Heart right ventricle (tissue), 16 donors: Measurements from ENCODE around the gene COPZ1. TPM values are rescaled to one million over a fixed set of nuclear protein-coding genes. Genes with fewer than 3 reads are reported as not detected.
A peak's percentile ranks its signal among the peaks of the same experiment; 100 is the strongest.

Source experiments
- ATAC-seq, 8 donors: fragments of 200-7000 bp; cut with Tn5 transposase; one replicate each; pipeline ENCODE4 v1.9.1; 2020; ENCODE audit warnings: mild to moderate bottlenecking in 8 of 8, moderate library complexity in 8 of 8, moderate number of reproducible peaks in 1 of 8
- DNase-seq, 2 donors: peaks; one replicate each; pipeline ENCODE4 v3.0.0-alpha.2; 2020
- H3K27ac ChIP-seq, 10 donors: fragments of 200-600 bp; sonication (generic) in 2 of 10; one replicate each; pipeline versions ENCODE4 v1.5.0 to v1.8.0; 2020 to 2022; ENCODE audit warnings: mild to moderate bottlenecking in 3 of 10
- H3K27me3 ChIP-seq, 7 donors: fragments of 200-600 bp; one replicate each; pipeline ENCODE4 v1.8.0; 2021 to 2022; ENCODE audit warnings: mild to moderate bottlenecking in 2 of 7
- H3K36me3 ChIP-seq, 9 donors: fragments of 200-600 bp; sonication (generic) in 1 of 9; one replicate each; pipeline versions ENCODE4 v1.5.0 to v1.8.0; 2020 to 2022; ENCODE audit warnings: mild to moderate bottlenecking in 2 of 9
- H3K4me1 ChIP-seq, 9 donors: fragments of 200-600 bp; sonication (generic) in 1 of 9; one replicate each; pipeline versions ENCODE4 v1.5.0 to v1.8.0; 2020 to 2022; ENCODE audit warnings: mild to moderate bottlenecking in 4 of 9
- H3K4me3 ChIP-seq, 10 donors: fragments of 200-600 bp; sonication (generic) in 2 of 10; one replicate each; pipeline versions ENCODE4 v1.5.0 to v1.8.0; 2020 to 2022; ENCODE audit warnings: mild to moderate bottlenecking in 7 of 10, moderate library complexity in 2 of 10
- H3K9me3 ChIP-seq, 11 donors: fragments of 200-600 bp in 10 of 11; sonication (generic) in 2 of 11; one replicate each; pipeline versions ENCODE4 v1.5.0 to v1.8.0; 2013 to 2022; ENCODE audit warnings: mild to moderate bottlenecking in 2 of 11, control low read depth in 1 of 11, moderate library complexity in 1 of 11
- WGBS, 2 donors: extraction: QIAGEN DNeasy Blood & Tissue Kit; methylation state at CpG; one replicate each; pipeline ENCODE4 v1.1.7; 2013; ENCODE audit warnings: inconsistent platforms in 1 of 2; 5-methylcytosine and 5-hydroxymethylcytosine counted together
- intact Hi-C, 10 donors: fragments of 100-400 bp; cut with DNase I; formaldehyde crosslinking; loops; one replicate each; pipeline versions ENCODE4 v1.11.1 to v1.14.2; 2022
- polyA plus RNA-seq, 2 donors: library from polyadenylated mRNA; stranded (reverse); fragments of 200-250 nt; gene quantifications; one replicate each; pipeline ENCODE4 v1.2.3, GENCODE V29; 2013
- total RNA-seq, 10 donors: library from RNA; stranded (reverse); fragmentation: NEBNext Ultra II Directional in 3 of 10; extraction: Animal tissue kit (Norgen Biotek cat#: 25700) in 3 of 10; gene quantifications; one replicate each; pipeline versions ENCODE4 v1.2.1 to v1.2.4, GENCODE V29; 2021 to 2023
- TF ChIP-seq, protein P1 (sequence below), 9 donors: fragments of 200-600 bp; sonication (generic) in 2 of 9; IDR thresholded peaks; one replicate each; pipeline versions ENCODE4 v1.5.0 to v1.8.0; 2021 to 2022; ENCODE audit warnings: antibody characterized with exemption in 9 of 9, mild to moderate bottlenecking in 5 of 9, moderate library complexity in 1 of 9
- donor health status: Arrhythmogenic right ventricular cardiomyopathy.
- donor health status: ischemic (EF 13 %, LVEDD 7.1; RV severe dilation, severe dysfunction).
- donor health status: healthy with polysubstance abuse.
- donor health status: DM: no; HTN: yes; CAD: no.
- donor health status: DM: no; HTN: no; CAD: no.
- donor health status: ischemic (EF 25% LVEDD 6.9; RV normal size, moderate dysfunction).
- donor health status: ischemic (EF 25% LVEDD 5.7; RV mildly dilated, moderate dysfunction).
- donor health status: healthy.
- donor health status: DM: yes; HTN: yes; CAD: no.
- donor health status: Ischemic cardiomyopathy.
- donor health status: ischemic (EF 35%, LVEDD 5.7; RV mildly dilated, moderate dysfunction).
- donor health status: nonischemic (EF 11% LVEDD 7.7; RV severe dilation, severe dysfunction).
- donor health status: DM: yes; HTN: yes; CAD: no.
- donor health status: PGD.
- donor health status: ischemic (EF 29% LVEDD 5.4; RV normal size, mild dysfunction).
- donor health status: nonischemic (EF 23%, LVEDD 6.1; RV moderate dilation, normal function).

Gene COPZ1
- total and polyA plus RNA-seq, 12 donors, result 64.0 to 152 (median 131) TPM

DNA sequence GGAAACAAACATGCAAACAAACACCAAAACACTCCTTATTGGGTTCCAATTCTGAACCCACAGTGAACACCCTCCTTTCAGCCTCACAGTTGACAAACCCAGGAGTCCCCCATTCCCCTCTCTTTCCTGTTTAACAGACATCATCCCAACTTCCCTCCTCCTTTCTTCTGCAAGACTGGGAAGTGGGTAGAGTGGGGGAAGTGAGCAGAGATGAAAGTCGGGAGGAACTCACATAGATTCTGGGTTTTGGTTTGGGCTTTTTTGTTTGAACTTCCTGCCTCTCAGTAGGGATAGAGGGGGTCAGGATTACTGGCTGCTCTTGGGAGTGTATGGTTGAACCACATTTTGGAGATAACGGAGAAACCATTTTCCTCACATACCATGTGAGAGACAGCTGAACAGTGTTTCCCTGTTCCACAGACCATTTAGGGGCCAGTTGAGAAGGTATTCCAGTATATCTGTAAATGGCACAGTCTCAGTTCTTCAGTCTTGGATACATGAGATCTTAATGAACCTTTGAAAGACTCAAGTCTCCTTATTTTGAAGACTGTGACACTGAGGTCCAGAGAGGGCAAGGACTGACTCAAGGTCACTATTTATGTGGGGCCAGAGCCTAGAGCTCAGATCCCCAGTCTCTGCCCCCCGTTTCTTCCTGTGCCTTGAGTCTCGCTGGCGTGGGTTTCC lies 43.2 kb downstream of the COPZ1 start:
- ATAC-seq, result no peak
- Histone ChIP-seq H3K27me3 (no peaks in the 10 kb centered on the region), H3K27ac (peak overlapping the region in 8 of 10 donors; percentile 23 to 86 (median 74)), H3K9me3 (no peaks in the 10 kb centered on the region), H3K4me1 (peaks cover 11 to 75% (median 43%) of the 10 kb centered on the region in 9 donors), H3K4me3 (peak overlapping the region in 6 of 10 donors; percentile 42 to 60 (median 56)), H3K36me3 (peaks cover 0 to 17% (median 0%) of the 10 kb centered on the region in 9 donors)
- 22 to 30% methylated on average over 5 of the region's 5 CpGs for WGBS, 2 donors
- intact Hi-C loops, result loop anchor here (2.0 to 10.0 kb wide), 9 partner anchors 41 to 151 kb away; partner anchors contain the start of genes CBX5 (in 2 of the 10), HNRNPA1 (in 2 of the 10) and COPZ1 (in 1 of the 10)
- DNase-seq, result no peak
- TF ChIP-seq, protein P1, sequence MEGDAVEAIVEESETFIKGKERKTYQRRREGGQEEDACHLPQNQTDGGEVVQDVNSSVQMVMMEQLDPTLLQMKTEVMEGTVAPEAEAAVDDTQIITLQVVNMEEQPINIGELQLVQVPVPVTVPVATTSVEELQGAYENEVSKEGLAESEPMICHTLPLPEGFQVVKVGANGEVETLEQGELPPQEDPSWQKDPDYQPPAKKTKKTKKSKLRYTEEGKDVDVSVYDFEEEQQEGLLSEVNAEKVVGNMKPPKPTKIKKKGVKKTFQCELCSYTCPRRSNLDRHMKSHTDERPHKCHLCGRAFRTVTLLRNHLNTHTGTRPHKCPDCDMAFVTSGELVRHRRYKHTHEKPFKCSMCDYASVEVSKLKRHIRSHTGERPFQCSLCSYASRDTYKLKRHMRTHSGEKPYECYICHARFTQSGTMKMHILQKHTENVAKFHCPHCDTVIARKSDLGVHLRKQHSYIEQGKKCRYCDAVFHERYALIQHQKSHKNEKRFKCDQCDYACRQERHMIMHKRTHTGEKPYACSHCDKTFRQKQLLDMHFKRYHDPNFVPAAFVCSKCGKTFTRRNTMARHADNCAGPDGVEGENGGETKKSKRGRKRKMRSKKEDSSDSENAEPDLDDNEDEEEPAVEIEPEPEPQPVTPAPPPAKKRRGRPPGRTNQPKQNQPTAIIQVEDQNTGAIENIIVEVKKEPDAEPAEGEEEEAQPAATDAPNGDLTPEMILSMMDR (IDR thresholded peaks at IDR 0.05), result no peak

DNA sequence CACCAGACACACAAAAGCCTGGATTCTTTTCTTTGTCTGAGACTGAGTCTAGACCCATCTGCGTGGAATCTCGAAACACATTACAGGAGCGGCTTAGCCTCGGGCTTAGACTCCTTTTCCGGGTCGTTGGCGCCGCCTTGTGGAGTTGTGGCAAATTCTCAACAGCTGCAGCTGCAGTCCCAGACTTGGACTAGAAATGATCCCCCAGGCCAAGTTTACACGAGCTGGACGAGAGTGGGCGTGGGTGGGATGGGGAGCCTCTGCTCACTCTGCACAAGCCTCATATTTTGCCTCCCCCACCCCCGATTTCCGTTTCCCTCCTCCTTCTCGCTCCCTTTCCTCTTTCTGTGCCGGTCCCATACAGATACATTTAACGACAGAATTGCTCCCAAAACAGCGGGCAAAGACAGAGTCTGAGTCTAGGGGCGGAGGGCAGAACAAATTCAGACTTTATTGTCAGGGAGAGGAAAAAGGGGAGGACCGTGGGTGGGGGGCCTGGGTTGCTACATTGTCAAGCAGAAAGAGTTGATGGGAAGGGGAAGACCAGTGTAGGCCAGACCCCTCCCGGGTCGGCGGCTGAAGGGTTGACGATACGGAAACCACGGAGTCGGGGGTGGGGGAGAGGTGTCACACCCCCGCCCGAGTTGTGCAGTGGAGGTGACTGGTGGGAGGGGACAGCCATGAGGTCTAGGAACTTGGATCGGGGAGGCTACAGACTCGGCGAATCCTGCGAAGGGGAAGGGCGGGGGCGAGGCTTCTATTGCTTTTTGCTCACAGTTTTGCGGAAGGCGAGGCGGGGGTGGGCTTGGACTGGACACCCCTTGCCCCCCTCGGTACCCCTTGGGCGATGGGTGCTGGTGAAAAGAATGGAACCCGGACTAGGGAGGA lies 44.0 kb downstream of the COPZ1 start:
- peaks cover 11 to 74% (median 47%) of the 10 kb centered on the region in 9 donors for H3K4me1 ChIP-seq
- peak overlapping the region; percentile 18 to 60 (median 48) for H3K4me3 ChIP-seq
- TF ChIP-seq, protein P1 (IDR thresholded peaks at IDR 0.05), result peak; percentile 62 to 90 (median 83)
- ATAC-seq (peak; percentile 59 to 85 (median 71)), DNase-seq (peak; percentile 91 to 93)
- H3K36me3 ChIP-seq, result peaks cover 0 to 25% (median 0%) of the 10 kb centered on the region in 9 donors
- 22 to 27% methylated on average over 39 to 40 of the region's 40 CpGs for WGBS, 2 donors
- no peaks in the 10 kb centered on the region for H3K9me3 ChIP-seq
- peak overlapping the region in 8 of 10 donors; percentile 62 to 86 (median 76) for H3K27ac ChIP-seq
- H3K27me3 ChIP-seq, result no peaks in the 10 kb centered on the region
- intact Hi-C loops, result loop anchor here (2.0 to 10.0 kb wide), 9 partner anchors 42 to 152 kb away; partner anchors contain the start of genes CBX5 (in 2 of the 10), HNRNPA1 (in 2 of the 10) and COPZ1 (in 1 of the 10)

DNA sequence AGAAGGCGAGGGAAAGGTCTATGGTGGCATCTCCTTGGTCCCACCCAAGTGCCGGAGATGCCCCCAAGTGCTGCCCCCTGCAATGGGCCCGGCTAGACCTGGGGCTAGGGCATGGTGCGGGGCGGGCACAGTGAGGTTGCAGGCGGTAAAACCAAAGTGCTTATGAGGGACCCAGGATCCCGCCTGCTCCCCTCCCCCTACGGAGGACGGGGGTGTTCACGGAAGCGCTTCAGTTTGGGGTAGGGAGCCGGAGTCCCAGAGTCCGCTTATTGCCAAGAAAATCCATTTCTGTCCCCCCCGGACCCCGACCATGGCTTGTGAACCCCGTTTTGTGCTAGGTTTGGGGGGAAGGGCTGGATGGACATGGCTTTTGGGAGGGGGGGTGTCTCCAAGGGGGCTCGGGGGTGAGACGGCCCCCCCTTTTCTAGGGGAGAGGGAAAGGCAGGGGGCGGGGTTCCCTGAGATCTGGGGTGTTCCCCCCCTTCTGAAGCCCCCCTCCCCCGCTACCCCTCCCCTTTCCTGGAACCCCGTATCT lies 44.7 kb downstream of the COPZ1 start:
- Histone ChIP-seq H3K4me3 (peak overlapping the region; percentile 18 to 60 (median 48)), H3K4me1 (peaks cover 16 to 74% (median 53%) of the 10 kb centered on the region in 9 donors), H3K9me3 (no peaks in the 10 kb centered on the region), H3K36me3 (peaks cover 0 to 28% (median 0%) of the 10 kb centered on the region in 9 donors), H3K27me3 (no peaks in the 10 kb centered on the region), H3K27ac (peak overlapping the region in 8 of 10 donors; percentile 62 to 86 (median 76))
- TF ChIP-seq, protein P1 (IDR thresholded peaks at IDR 0.05), result no peak
- ATAC-seq (peak in 7 of 8 donors; percentile 3 to 31 (median 11)), DNase-seq (no peak)
- intact Hi-C loops, result loop anchor here (2.0 to 10.0 kb wide), 10 partner anchors 42 to 365 kb away; partner anchors contain the start of genes CBX5 (in 2 of the 10), HNRNPA1 (in 2 of the 10), COPZ1 (in 1 of the 10) and HOXC8 (in 1 of the 10)
- 30 to 37% methylated on average over 17 to 21 of the region's 21 CpGs for WGBS, 2 donors
